SK-N-SH (cell line): ENCODE data around the gene PCSK5. TPM values are rescaled to one million over a fixed set of nuclear protein-coding genes. Genes with fewer than 3 reads are reported as not detected.
"Not testable (repeated sequence)": the region's sequence is repeated elsewhere in the genome, so short reads cannot be mapped to it uniquely, and the experiment has no call there.

ENCODE experiments used
- CTCF ChIA-PET: fragments of 300-600, 350-600 bp; formaldehyde crosslinking; extraction: SDS; loops from one replicate; lab custom pipeline; 2021; lab: Yijun Ruan, JAX
- POLR2A ChIA-PET: fragments of 350-600 bp; sonication (Branson Sonifier 250); formaldehyde crosslinking; extraction: SDS; loops from one replicate; lab custom pipeline; 2020; ENCODE audit warnings: antibody characterized with exemption, inconsistent platforms; lab: Yijun Ruan, JAX
- DNase-seq: peaks from one replicate; pipeline ENCODE4 v3.0.0; 2012
- H2AFZ ChIP-seq: fragments of 200-600 bp; sonication (generic); 2 replicates; pipeline ENCODE4 v1.8.1; 2016; ENCODE audit warnings: antibody characterized with exemption, mild to moderate bottlenecking, low read depth
- H3F3A ChIP-seq: fragments of 200-600 bp; sonication (generic); replicated peaks from 2 replicates; pipeline ENCODE3; 2016; ENCODE audit warnings: antibody characterized with exemption, mild to moderate bottlenecking; ENCODE audit not compliant: insufficient read depth
- H3K27ac ChIP-seq, 2 experiments: fragments of 200-500 bp in 1 of 2; fragments of 200-600 bp in 1 of 2; sonication (Bioruptor generic) in 1 of 2; sonication (generic), shearing (Covaris generic) in 1 of 2; 2 replicates each; pipeline versions ENCODE4 v1.5.1 to v1.6.1; 2014 to 2016; ENCODE audit warnings: low read depth in 2 of 2, inconsistent platforms in 1 of 2, low read length in 1 of 2, mild to moderate bottlenecking in 1 of 2, mixed read lengths in 1 of 2
- H3K27me3 ChIP-seq: fragments of 200-600 bp; sonication (generic), shearing (Covaris generic); 2 replicates; pipeline ENCODE4 v1.6.1; 2016; ENCODE audit warnings: mixed run types; ENCODE audit not compliant: insufficient read depth
- H3K36me3 ChIP-seq, 2 experiments: fragments of 200-500 bp in 1 of 2; fragments of 200-600 bp in 1 of 2; sonication (Bioruptor generic) in 1 of 2; sonication (generic) in 1 of 2; replicated peaks in 1 of 2; 2 replicates each; pipeline versions ENCODE3 to v1.5.1; 2014 to 2016; ENCODE audit warnings: low read length in 1 of 2, mild to moderate bottlenecking in 1 of 2; ENCODE audit not compliant: insufficient read depth in 2 of 2, control insufficient read depth in 1 of 2
- H3K4me1 ChIP-seq, 2 experiments: fragments of 200-500 bp in 1 of 2; fragments of 200-600 bp in 1 of 2; sonication (Bioruptor generic) in 1 of 2; sonication (generic), shearing (Covaris generic) in 1 of 2; 2 replicates each; pipeline versions ENCODE4 v1.5.1 to v1.6.1; 2014 to 2016; ENCODE audit warnings: low read depth in 1 of 2, low read length in 1 of 2, mixed run types in 1 of 2; ENCODE audit not compliant: insufficient read depth in 2 of 2, control insufficient read depth in 1 of 2
- H3K4me2 ChIP-seq: fragments of 200-600 bp; sonication (generic), shearing (Covaris generic); 2 replicates; pipeline ENCODE4 v1.6.1; 2017; ENCODE audit warnings: mixed run types
- H3K4me3 ChIP-seq, 2 experiments: fragments of 200-500 bp in 1 of 2; fragments of 200-600 bp in 1 of 2; sonication (Bioruptor generic) in 1 of 2; sonication (generic), shearing (Covaris generic) in 1 of 2; 2 replicates each; pipeline versions ENCODE4 v1.5.1 to v1.8.1; 2014 to 2016; ENCODE audit warnings: low read depth in 2 of 2, inconsistent platforms in 1 of 2, low read length in 1 of 2, mild to moderate bottlenecking in 1 of 2, mixed read lengths in 1 of 2, moderate library complexity in 1 of 2
- H3K79me2 ChIP-seq: fragments of 200-600 bp; sonication (generic); 2 replicates; pipeline ENCODE4 v1.8.1; 2017; ENCODE audit warnings: mild to moderate bottlenecking; ENCODE audit not compliant: insufficient read depth
- H3K9ac ChIP-seq: fragments of 200-600 bp; sonication (generic); 2 replicates; pipeline ENCODE4 v1.6.1; 2017; ENCODE audit warnings: mixed run types
- H3K9me2 ChIP-seq: fragments of 200-600 bp; sonication (generic); 2 replicates; pipeline ENCODE4 v1.6.1; 2017; ENCODE audit warnings: mixed run types
- H3K9me3 ChIP-seq: fragments of 200-600 bp; sonication (generic); 2 replicates; pipeline ENCODE4 v1.6.1; 2017; ENCODE audit warnings: mixed run types, mild to moderate bottlenecking, moderate library complexity
- H4K20me1 ChIP-seq: fragments of 200-600 bp; sonication (generic); 2 replicates; pipeline ENCODE4 v1.6.1; 2017; ENCODE audit warnings: mild to moderate bottlenecking, mixed run types; ENCODE audit not compliant: insufficient read depth
- EP300 ChIP-seq, 2 experiments: IDR thresholded peaks; 2 replicates each; pipeline versions ENCODE4 v1.4.0 to v1.6.1; 2012; ENCODE audit warnings: borderline replicate concordance in 1 of 2, low read depth in 1 of 2, low read length in 1 of 2
- EZH2phosphoT487 ChIP-seq: fragments of 200-600 bp; sonication (generic); IDR thresholded peaks from 2 replicates; pipeline ENCODE4 v1.6.1; 2017; ENCODE audit warnings: low read depth, mixed run types, mild to moderate bottlenecking, antibody characterized with exemption, moderate library complexity, borderline replicate concordance
- GABPA ChIP-seq: IDR thresholded peaks from 2 replicates; pipeline ENCODE4 v1.4.0; 2012; ENCODE audit warnings: low read depth, mild to moderate bottlenecking
- MEF2A ChIP-seq: IDR thresholded peaks from 2 replicates; pipeline ENCODE4 v1.4.0; 2012; ENCODE audit warnings: low read depth, borderline replicate concordance
- MXI1 ChIP-seq: IDR thresholded peaks from 2 replicates; pipeline ENCODE4 v1.6.1; 2012; ENCODE audit warnings: mild to moderate bottlenecking, low read depth, low read length, improper control_type of control experiment
- NFIC ChIP-seq: IDR thresholded peaks from 2 replicates; pipeline ENCODE4 v1.4.0; 2012; ENCODE audit warnings: borderline replicate concordance
- NRF1 ChIP-seq: IDR thresholded peaks from 2 replicates; pipeline ENCODE4 v1.6.1; 2012; ENCODE audit warnings: low read depth, mild to moderate bottlenecking, low read length
- PBX3 ChIP-seq: IDR thresholded peaks from 2 replicates; pipeline ENCODE4; 2012
- POLR2AphosphoS5 ChIP-seq: IDR thresholded peaks from 2 replicates; pipeline ENCODE4 v1.6.1; 2012; ENCODE audit warnings: low read depth, low read length
- RAD21 ChIP-seq: IDR thresholded peaks from 2 replicates; pipeline ENCODE4 v1.6.1; 2012; ENCODE audit warnings: mild to moderate bottlenecking, low read length
- RFX5 ChIP-seq: IDR thresholded peaks from 2 replicates; pipeline ENCODE4 v1.6.1; 2012; ENCODE audit warnings: mild to moderate bottlenecking, improper control_type of control experiment, low read length
- RXRA ChIP-seq: IDR thresholded peaks from 2 replicates; pipeline ENCODE4 v1.4.0; 2012; ENCODE audit warnings: low read depth, mild to moderate bottlenecking, borderline replicate concordance
- SIN3A ChIP-seq: IDR thresholded peaks from 2 replicates; pipeline ENCODE4 v1.6.1; 2012; ENCODE audit warnings: low read depth, mild to moderate bottlenecking, low read length, moderate library complexity, borderline replicate concordance
- SMC3 ChIP-seq: IDR thresholded peaks from 2 replicates; pipeline ENCODE4 v1.6.1; 2012; ENCODE audit warnings: low read depth, low read length, improper control_type of control experiment
- TCF12 ChIP-seq: IDR thresholded peaks from 2 replicates; pipeline ENCODE4 v1.4.0; 2012
- USF2 ChIP-seq: fragments of 150-350 bp; IDR thresholded peaks from 2 replicates; pipeline ENCODE4 v1.6.1; 2017; ENCODE audit warnings: antibody characterized with exemption, low read length, low read depth, borderline replicate concordance
- YY1 ChIP-seq: IDR thresholded peaks from 2 replicates; pipeline ENCODE4 v1.4.0; 2012; ENCODE audit warnings: low read depth, mild to moderate bottlenecking
- WGBS: methylation state at CpG from one replicate; pipeline ENCODE4 v1.1.6; 2017; ENCODE audit warnings: low lambda C conversion rate; 5-methylcytosine and 5-hydroxymethylcytosine counted together
- polyA plus RNA-seq, 3 experiments: library from polyadenylated mRNA; depleted of rRNA; stranded (reverse); fragments of >200 nt; gene quantifications; 2 replicates each; pipeline ENCODE4 v1.2.3, GENCODE V29; 2012
- TF ChIP-seq, protein P1 (sequence below): fragments of 200-600 bp; sonication (generic); IDR thresholded peaks from 2 replicates; pipeline ENCODE4 v1.6.1; 2017; ENCODE audit warnings: antibody characterized with exemption, mild to moderate bottlenecking, moderate library complexity
- TF ChIP-seq, protein P2 (sequence below): IDR thresholded peaks from 2 replicates; pipeline ENCODE4 v1.4.0; 2012; ENCODE audit warnings: low read depth, borderline replicate concordance

Gene PCSK5
- polyA plus RNA-seq, 1 of the 3 experiments (the other 2 are of a cell fraction), result 0.08 TPM

DNA sequence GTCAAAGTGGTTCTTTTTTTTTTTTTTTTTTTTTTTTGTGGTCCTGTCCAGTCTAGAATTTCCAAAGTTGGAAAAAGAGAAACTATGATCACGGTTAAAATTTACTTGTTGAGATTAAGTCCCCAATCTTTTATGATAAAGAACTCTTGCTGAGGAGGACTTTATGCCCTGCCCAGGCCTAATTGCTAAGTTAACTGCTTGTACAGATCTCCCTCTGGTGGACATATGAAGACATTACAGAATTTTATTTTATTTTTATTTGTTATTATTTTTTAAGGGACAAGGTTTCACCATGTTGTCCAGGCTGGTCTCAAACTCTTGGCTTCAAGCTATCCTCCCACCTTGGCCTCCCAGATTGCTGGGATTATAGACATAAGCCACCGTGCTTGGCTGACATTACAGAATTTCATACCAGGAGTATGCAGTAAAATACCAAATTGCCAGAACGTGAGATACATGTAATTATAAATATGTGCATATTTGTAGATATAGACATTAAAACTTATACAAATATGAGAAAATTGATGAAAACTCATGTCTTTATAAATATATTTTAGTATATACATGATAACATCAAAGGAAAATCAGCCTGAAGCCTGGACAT, 412.6 kb downstream of the PCSK5 start:
- Histone ChIP-seq H3K9me2 (no peaks in the 10 kb centered on the region), H3K36me3 (no peaks in the 10 kb centered on the region), H3K27ac (no peak overlapping the region), H3K79me2 (no peaks in the 10 kb centered on the region), H3K27me3 (peaks cover 41% of the 10 kb centered on the region; the same call in 1 of the 2 replicates), H3K4me3 (no peak overlapping the region), H3K9me3 (no peaks in the 10 kb centered on the region), H3K4me2 (no peak overlapping the region), H3K4me1 (no peaks in the 10 kb centered on the region), H3K9ac (no peak overlapping the region), H2AFZ (no peak overlapping the region), H4K20me1 (no peaks in the 10 kb centered on the region), H3F3A (no peaks in the 10 kb centered on the region)
- DNase-seq, result peak; percentile 47
- ChIA-PET CTCF (interaction anchor here (0.7 to 1.8 kb wide), 4 partner anchors 10 to 225 kb away, joined by 3 to 12 read pairs (median 3); no protein-coding TSS in a partner anchor), POLR2A (no interaction called here)
- TF ChIP-seq, protein P1, sequence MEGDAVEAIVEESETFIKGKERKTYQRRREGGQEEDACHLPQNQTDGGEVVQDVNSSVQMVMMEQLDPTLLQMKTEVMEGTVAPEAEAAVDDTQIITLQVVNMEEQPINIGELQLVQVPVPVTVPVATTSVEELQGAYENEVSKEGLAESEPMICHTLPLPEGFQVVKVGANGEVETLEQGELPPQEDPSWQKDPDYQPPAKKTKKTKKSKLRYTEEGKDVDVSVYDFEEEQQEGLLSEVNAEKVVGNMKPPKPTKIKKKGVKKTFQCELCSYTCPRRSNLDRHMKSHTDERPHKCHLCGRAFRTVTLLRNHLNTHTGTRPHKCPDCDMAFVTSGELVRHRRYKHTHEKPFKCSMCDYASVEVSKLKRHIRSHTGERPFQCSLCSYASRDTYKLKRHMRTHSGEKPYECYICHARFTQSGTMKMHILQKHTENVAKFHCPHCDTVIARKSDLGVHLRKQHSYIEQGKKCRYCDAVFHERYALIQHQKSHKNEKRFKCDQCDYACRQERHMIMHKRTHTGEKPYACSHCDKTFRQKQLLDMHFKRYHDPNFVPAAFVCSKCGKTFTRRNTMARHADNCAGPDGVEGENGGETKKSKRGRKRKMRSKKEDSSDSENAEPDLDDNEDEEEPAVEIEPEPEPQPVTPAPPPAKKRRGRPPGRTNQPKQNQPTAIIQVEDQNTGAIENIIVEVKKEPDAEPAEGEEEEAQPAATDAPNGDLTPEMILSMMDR, result peak; percentile 70
- TF ChIP-seq RAD21 (peak; percentile 78), RXRA (no peak), MEF2A (no peak), RFX5 (no peak), USF2 (no peak), EP300 (IDR thresholded peaks at IDR 0.05; ENCODE audit: borderline replicate concordance in 1 of 2, low read depth in 1 of 2, low read length in 1 of 2) (no peak), SIN3A (no peak), GABPA (no peak), SMC3 (peak; percentile 48), MXI1 (no peak), NRF1 (no peak), EZH2phosphoT487 (no peak), TCF12 (no peak), NFIC (no peak), PBX3 (no peak), POLR2AphosphoS5 (no peak), YY1 (no peak)
- TF ChIP-seq, protein P2, sequence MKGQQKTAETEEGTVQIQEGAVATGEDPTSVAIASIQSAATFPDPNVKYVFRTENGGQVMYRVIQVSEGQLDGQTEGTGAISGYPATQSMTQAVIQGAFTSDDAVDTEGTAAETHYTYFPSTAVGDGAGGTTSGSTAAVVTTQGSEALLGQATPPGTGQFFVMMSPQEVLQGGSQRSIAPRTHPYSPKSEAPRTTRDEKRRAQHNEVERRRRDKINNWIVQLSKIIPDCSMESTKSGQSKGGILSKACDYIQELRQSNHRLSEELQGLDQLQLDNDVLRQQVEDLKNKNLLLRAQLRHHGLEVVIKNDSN, result no peak
- 6% methylated on average over 3 of the region's 3 CpGs for WGBS

GRCh38 chr9:76307047-76307446, 416.6 kb downstream of the PCSK5 start:
- POLR2A ChIA-PET, H3K4me2 ChIP-seq, H3K4me3 ChIP-seq, H3K36me3 ChIP-seq, H2AFZ ChIP-seq, H3K4me1 ChIP-seq, H3K9me2 ChIP-seq, H3K9ac ChIP-seq, H3K27ac ChIP-seq, H3K9me3 ChIP-seq, H3K79me2 ChIP-seq, DNase-seq, H4K20me1 ChIP-seq, H3F3A ChIP-seq: not testable (repeated sequence)
- CTCF ChIA-PET, result interaction anchor here (0.7 kb wide), 1 partner anchor 188 kb away, joined by 3 read pairs; no protein-coding TSS in a partner anchor
- H3K27me3 ChIP-seq, result peaks cover 23% of the 10 kb centered on the region; the same call in 1 of the 2 replicates
- 32% methylated on average over 7 of the region's 7 CpGs for WGBS
